Left hindlimb (tissue), 1 donor: ENCODE data around the gene NTRK3.

ENCODE experiments used
- DNase-seq: peaks from one replicate; pipeline ENCODE4 v3.0.0-alpha.2; 2018

Gene NTRK3

DNA sequence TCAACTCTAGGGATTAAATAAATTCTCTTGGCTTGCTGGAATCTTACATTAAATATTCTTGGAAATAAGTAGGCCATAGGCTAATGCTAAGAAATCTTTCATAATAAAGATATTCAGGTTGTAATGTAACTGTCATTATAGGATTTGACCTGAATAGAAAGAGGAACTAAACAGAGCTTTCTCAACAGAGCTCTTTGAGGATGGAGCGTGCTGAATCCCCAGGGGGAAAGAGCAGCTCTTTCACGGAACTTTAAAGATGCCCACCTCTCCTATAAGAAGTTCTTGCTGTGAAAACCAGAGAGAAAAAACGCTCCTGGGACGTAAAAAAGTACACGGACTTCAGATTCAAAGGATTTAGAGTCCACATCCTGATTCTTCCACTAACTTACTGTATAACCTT lies 77.9 kb downstream of the NTRK3 start:
- no peak for DNase-seq

DNA sequence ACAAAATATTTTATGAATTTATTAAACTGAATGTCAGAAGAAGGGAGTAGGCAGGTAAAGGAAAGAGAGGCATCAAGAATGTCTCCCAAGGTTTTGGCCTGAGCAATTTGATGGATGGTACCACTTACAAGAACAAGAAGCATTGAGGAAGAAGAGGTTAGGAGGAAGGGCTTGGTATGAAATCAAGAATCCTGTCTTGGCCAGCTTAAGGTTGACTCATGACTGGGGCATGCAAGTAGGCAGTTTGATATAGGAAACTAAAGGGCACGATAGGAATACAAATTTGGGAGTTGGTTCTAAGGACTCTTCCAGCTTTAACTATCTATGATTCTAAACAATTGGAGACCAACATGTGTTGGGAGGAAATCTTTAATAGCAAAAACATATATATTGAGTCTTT lies 79.1 kb downstream of the NTRK3 start:
- DNase-seq, result no peak

DNA sequence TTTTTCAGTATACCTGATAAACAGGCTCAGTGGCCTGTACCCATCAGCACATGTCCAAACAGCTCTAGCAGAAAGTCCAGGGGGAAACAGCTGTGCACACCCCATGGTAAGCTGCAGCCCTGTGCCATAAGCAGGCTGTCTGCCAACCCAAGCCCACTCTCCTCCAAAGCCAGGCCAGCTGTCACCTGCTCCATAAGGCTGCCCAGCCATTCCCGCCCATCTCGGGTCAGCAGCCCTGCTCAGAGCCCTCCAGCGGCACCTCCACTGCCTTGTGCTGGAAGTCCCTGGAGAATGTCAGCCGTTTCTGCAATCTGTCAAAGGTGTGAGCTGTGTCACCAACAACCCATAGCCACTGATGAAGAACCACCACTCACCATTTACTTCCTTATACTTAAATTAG lies 82.0 kb downstream of the NTRK3 start:
- DNase-seq, result peak; percentile 40

DNA sequence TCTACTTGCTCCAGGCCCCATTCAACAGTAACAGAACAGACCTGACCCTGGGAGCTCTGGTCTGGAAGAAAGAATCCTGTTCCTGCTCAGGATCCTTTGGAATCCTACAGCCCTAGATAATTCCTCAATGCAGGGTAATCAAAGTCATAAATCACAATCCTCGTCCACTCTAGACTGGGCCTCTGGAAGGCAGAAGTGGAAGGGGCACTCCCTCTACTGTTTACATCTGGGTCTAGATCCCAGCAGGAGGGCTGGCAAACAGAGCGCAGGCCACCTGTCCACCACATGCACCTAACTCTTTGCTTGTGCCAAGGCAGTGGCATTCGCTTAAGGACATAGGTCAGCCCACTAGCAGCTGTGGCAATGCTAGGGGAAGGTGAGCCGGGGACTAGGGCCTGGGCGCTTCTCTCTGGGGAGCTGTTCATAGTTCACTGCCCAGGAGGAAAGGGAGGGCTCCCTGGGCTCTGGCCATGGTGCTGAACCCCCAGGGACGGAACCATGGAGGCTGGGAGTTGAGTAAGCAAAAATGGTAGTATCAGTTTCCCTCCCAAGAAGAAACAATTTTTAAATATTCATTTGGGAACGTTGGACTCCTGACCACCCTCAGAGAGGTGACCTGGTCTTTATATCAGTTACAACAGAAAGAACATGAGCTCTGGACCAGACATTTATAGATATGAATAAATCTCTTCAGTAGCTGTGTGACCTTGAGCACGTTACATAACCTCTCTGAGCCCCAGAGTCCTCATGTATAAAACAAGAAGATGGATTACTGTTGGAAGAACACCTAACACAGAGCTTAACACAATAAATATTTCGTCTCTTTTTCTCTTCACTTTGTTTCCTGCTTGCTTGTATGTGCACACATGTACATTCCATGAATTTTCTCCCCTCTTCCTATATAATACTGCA lies 90.2 kb downstream of the NTRK3 start:
- DNase-seq, result peak; percentile 37

DNA sequence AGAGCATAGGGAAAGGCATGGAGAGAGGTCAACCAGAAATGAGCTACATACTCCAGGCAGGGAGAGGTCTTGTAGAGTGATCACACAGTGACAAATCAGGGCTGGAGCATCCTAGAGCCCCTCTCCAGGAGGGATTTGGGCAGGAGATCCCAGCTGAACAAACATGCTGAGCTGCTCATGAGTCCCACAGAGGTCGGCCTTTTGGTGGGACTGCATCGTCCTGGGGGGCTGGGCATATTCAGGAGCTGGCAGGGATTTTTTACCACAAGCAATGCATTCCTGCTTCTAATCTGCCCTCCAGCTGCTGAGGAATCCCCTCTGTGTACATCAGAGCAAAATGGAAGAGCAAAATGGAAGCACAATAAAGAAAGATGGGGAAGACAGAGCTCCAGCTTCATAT lies 94.9 kb downstream of the NTRK3 start:
- no peak for DNase-seq

DNA sequence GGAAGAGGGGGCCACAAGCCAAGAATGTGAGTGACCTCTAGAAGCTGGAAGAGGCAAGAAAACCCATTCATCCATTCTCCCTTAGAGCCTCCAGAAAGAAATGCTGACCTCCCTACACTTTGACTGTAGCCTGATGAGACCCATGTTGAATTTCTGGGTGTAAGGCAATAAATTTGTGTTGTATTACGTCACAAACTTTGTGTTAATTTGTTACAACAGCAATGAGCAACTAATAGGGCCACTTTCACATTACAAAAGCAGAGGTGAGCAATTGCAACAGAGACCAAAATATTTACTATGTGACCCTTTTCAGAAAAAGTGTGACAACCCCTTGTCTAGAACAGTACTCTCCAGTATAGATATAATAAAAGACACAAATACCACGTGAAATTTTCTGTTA lies 101.2 kb downstream of the NTRK3 start:
- no peak for DNase-seq

DNA sequence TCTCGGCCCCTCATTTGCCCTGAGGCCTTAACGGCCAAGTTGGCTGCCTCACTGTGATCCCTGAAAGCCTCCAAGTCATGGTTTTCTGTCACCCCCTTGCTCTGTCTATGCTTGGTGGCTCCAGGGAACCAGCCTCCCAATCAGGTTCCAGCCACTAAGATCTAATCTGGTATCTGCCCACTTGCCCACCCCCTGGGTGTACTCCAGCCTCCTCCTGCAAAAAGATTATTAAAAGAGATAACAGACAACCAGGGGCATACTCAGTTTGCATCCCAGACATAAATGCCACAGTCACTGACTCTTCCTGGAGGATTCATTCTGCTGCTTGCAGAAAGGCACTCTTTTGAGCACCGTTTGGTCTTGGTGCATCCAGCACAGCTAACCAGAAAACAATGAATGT lies 103.9 kb downstream of the NTRK3 start:
- no peak for DNase-seq

DNA sequence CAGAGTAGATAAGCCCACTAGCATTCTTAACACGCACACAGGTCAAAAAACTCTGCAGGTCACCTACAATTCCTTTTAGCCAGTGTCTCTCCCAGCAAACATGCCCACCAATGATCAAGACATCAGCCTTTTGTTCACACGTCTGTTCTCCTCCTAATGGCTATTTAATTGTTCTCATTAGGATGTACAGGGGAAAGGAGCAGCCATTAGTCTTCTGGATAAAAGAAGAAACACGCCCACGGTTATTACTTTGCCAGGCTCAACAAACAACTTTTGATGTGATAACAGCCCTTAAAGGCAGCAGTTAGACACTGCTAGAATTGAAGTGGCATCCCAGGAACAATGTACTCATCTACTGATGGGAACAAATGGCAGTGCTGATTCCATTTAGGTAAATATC lies 108.8 kb downstream of the NTRK3 start:
- DNase-seq, result no peak

DNA sequence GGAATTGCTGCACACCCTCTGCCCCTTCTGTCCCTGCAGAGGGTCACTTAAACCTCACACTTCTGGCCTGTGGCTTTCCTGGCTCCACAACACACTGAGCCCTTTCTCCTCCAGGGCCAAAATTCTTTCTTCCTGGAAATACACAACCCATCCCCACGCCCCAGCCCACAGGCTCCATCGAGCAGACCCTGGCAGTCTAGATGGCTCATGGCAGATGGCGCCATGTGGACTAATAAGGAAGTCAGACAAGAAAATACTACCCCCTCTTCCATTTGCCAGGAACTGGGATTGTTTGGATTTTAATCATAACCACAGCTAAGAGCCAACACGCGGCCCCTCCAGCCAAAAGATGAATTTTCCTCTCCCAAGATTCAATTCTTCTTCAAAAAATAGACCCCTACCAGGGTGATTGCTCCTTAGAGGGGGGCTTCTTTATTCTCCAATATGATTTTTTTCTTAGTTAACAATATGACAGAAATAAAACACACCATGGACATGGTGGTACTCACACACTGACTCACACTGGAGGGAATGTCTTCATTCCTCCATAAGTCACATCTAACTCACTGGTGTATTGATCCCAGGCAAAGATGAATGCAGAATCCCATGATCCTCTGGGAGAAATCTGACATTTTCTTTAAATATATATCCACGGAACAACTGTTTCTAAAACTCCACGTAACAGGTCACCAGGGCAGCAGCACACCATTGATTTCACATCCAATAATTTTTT lies 111.5 kb downstream of the NTRK3 start:
- DNase-seq, result no peak

DNA sequence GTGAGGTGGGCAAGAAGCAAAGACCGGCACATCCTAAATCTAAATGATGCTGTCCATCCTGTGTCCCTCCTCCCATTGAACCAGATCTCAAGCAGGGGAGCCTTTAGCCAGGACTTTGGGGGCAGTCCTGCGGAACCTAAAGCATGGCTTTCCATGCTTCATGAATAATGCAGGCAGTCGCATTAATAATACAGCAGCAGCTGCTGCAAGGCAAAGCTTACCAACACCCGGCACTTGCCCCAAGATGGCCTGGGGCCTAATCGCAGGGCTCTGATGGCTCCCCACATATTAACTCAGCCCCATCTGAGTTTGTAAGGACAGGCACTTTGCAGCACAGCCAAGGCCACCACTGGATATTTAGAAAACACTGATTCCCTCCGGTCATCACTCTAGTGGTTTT lies 114.4 kb downstream of the NTRK3 start:
- DNase-seq, result no peak

DNA sequence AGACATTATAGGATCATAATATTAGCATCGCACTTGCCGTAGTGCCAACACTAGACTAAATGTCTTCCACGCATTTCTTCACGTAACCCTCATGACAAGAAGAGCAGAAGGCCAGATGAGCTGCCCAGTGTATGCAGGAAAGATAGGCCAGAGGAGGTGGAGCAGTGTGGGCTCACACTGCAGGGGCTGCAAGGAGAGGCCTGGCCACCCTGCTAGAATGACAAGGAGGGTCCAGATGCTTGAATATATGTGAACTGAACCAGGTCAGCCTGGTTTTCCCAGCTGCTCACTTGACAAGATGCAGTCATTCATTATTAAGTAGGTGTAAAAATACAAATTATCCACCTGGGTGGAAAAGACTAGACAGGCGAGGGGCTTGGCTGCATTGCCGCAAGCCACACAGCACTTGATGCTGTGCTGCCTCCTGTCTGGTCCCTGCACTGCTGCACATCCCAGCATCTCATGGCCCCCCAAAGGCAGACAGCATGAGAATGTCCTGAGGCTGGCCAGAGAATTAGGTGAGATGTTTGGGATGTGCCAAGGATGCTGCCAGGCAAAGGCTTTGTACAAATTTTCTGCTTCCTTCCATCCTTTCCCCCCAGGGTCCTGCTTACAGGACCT lies 115.2 kb downstream of the NTRK3 start:
- DNase-seq, result no peak

DNA sequence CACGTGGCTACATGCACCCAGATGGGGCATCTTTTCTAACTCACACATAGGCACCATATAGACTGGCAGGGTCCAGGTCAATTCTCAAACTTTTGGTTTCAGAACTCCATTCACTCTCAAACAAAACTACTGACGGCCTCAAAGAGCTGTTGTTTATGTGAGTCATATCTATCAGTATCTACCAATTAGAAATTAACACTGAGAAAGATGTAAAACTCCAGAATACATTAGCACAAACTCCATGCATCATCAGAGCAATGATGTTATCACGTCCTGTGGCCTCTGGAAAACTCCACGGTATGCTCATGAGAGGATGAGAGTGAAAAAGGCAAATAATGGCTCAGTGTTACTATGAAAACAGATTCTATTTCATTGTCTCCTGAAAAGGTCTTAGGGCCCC lies 116.1 kb downstream of the NTRK3 start:
- no peak for DNase-seq

DNA sequence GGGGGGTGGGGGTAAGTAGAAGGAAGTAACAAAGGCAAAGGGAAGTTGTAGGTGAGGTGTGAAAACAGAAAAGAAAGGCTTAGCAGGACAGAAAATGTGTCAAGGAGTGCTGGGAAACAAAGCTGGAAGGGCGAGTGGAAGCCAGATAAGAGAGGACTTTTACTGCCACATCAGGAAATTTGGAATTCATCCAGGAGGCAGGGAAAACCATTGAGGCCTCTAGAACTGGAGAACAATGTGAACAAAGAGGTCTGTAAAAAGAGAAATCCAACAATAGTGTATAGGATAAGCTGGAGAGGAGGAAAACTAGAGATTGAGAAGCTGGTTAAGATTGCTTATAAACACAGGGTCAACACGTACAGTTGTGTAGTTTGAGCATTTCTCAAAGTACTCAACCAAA lies 116.6 kb downstream of the NTRK3 start:
- DNase-seq, result no peak

DNA sequence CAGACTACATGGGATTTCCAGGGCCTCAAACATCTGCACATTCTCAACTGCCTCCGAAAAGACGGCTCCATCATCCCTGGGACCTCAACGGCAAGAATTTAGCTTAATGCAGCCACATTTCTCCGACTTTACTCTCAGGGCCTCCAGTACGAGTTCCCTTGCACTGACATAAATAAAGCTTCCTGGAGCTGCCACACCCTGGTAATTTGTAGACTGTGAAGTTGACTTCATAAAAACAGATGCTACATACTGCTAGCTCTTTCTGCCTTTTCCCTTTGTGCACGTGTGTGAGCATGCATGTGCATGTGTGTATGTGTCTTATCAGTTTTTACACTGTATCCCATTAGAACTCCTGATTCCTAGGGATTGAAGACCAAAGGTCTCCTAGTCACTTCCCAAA lies 122.7 kb downstream of the NTRK3 start:
- DNase-seq, result no peak

DNA sequence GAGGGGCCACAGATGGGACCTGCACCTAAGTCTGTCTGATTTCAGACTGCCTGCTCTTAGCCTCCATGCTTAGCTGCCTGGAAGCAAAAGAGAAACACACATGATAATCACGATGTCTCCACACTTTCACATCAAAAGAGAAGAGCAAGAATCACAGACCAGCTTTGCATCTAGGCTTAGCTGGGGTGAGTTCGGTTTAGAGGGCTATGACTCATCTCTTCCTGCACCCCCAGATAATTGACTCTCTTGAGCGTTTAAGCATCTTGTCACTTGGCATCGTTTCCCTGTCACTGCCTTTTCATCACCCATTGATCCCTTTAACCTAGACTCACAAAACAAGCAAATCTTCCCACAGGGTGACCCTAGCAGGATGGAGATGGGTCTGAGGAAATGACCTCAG lies 124.0 kb downstream of the NTRK3 start:
- DNase-seq, result no peak

DNA sequence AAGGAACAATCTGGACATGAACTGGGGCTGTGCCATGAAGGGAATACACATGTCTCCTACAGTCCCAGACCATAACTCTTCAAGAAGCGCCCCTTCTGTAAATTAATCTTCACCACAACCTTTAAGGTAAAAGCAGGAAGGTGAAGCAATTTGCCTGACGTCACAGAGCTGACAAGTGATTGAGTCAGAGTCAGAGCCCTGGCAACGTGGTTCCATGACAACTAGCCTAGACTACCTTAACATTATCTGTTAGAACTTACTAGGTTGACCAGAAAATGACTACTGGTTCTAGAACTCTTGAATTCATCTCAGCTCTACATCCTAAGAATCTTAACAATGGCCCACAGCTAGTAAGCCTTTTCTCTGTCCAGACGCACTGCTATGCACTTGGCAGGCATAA lies 124.6 kb downstream of the NTRK3 start:
- no peak for DNase-seq

DNA sequence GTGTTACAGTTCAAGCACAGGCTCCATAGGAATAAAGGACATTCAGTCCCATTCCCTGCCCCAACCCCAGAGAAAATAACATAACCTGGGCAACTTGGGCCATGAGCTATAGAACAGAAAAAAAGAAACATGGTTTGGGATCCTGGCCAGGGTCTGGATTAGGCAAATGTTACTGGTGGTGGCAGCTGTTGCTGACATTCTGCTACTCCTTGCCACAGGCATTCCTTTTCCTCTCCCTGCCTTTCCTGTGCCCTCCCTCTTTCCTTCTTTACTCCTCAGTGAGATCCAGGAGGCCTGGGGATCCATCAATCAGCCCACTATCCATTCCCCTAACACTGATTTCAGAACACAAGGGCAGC lies 129.1 kb downstream of the NTRK3 start:
- peak; percentile 45 for DNase-seq

DNA sequence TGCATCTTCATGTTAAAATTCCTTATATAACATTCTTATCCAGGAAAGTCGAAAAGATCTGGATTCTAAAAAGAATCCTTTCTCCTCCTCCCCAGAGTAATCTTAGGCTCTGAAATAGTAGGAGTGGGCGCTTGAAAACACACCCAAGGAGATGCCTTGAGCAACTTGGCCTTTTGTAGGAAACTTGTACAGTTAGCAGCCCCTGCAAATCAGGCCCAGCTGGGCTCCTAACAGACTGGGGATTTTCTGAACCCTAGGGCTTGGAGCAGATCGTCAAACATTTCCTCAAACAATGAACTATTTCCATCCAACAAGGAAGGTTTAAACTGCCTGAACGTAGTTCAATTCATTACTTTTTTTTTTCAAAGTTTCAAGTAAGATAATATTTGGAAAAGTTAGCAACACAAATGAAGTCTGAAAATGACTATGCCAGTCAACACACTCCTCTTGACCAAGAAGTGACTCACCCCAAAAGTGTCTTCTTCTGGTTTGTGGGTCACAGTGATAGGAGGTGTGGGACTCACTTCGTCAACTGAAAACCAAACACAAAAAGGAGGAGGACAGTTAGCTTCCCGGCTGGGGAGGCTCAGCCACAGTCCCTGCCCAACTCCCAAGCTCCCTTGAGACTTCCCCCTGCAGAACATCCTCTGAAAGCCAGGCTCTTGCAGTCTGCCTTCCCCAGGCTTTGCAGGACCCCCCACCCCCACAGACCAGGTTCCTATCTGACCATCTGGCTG lies 129.7 kb downstream of the NTRK3 start:
- DNase-seq, result no peak

DNA sequence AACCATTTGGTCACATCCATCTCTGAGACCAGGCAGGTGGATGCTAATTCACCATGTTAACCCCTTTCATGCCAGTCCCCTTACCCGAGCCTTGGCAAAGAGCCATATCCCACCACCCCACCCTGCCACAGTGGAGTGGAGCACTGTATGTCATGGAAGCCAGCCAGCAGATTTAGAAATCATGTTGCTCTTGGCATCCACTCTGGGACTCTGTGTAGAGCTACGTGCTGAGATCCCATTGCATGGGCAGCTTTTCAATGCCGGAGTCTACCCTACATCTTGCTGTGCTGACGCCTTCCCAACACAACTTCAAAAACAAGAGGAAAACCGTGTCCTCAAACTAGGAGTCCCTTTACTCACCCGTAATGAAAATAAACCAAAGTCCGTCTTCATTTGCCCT lies 131.0 kb downstream of the NTRK3 start:
- DNase-seq, result no peak

DNA sequence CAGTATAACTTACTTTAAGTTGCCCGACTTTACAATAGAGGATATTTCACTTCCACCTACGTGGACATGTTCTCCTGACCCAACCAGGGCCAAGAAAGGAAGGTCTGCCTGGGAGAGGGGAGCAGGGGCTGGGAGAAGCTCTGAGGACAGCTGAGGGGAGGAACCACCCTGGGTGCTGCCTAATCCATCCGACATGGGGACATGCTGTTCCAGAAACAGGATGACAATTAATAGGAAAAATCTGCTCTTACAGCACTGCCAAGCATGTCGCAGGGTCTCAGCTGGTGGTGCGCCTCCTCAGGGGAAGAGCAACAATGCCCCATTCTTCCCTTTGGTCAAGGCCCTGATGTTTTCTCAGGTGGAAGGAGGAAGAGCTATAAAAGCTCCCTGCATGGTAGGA lies 132.3 kb downstream of the NTRK3 start:
- DNase-seq, result no peak

DNA sequence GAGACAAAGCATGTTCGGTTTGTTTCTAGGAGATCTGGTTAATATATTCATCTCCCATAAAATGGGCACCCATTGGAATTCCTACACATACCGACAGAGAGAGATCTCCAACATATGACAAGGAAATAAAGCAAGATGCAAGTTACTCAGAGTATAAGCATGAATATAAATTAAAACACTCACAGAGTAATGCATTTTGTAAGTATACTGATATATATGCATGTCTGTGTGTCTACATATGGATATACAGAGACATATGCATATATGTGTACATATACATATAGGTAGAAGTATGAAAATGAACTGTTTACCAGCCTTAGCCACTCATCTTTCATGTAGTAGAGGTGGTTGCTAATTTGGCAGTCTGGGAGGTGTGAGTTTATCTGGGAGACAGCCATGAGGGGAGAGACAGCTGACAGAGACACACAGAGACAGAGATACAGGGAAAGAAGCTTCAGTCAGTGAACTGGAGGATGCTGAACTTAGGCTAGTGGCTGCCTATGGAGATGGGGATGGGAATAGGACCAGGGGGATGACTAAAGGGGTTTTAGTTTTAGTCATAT lies 134.5 kb downstream of the NTRK3 start:
- no peak for DNase-seq

DNA sequence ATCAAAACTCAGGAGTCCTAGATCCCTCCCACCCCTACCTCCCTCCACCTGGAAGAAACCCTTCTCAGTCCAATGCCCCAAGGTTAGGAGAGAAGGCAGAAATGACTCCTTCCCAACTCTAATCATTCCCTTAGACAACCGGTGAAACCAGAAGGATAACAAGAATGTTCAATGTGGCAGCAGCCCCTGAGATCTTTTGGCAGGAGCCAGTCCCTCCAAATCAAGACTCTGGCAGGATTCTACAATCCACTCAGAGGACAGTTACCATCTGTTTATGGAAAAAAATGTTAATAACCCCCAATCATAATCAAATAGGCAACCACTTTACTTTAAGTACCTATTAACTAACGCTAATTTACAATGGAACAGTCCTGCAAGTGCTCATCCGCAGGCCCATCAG lies 136.5 kb downstream of the NTRK3 start:
- DNase-seq, result no peak

DNA sequence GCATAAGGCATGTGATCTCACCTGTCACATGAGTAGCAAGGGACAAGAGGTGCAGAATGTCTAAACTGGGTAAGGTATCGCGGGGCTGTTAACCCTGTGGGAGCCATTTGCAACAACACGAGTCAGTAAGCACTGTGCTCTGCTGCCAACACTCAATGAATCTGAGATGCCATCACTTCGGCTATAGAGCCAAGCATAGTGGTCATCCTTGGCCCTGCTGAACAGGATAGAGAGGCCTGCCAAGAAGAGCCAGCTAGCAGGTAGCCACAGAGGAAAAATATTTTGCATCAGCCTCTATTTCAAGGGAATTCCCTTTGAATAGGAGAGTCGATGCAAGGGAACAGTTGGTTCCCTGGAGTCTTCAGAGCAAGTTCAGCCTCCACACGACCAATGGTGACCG lies 137.8 kb downstream of the NTRK3 start:
- DNase-seq, result no peak
